OCI-LY3 (cell line): ENCODE data around the gene APOC1.
"Not testable (repeated sequence)": the region's sequence is repeated elsewhere in the genome, so short reads cannot be mapped to it uniquely, and the experiment has no call there.

ENCODE experiments used
- H2AFZ ChIP-seq: fragments of 200-600, 300-600 bp; shearing (Covaris generic); 2 replicates; pipeline ENCODE4 v1.6.0; 2014; ENCODE audit warnings: antibody characterized with exemption, low read depth, low read length
- H3K27ac ChIP-seq: fragments of 200-600, 300-600 bp; sonication (generic); 2 replicates; pipeline ENCODE4 v1.5.1; 2014; ENCODE audit warnings: mild to moderate bottlenecking, low read length, moderate library complexity, mixed read lengths
- H3K27me3 ChIP-seq: fragments of 200-600, 300-600 bp; sonication (generic); 2 replicates; pipeline ENCODE4 v1.6.1; 2014; ENCODE audit warnings: low read depth, low read length, mixed read lengths
- H3K36me3 ChIP-seq: fragments of 200-600, 300-600 bp; sonication (generic); replicated peaks from 2 replicates; pipeline ENCODE3; 2014; ENCODE audit warnings: low read depth, low read length, mixed read lengths
- H3K4me1 ChIP-seq: fragments of 300-600, 200-600 bp; sonication (generic); 2 replicates; pipeline ENCODE4 v1.6.1; 2014; ENCODE audit warnings: low read length, mixed read lengths
- H3K4me2 ChIP-seq: fragments of 200-600, 300-600 bp; sonication (generic); 2 replicates; pipeline ENCODE4 v1.6.1; 2014; ENCODE audit warnings: low read length, mixed read lengths
- H3K4me3 ChIP-seq: fragments of 300-600, 200-600 bp; sonication (generic); 2 replicates; pipeline ENCODE4 v1.5.1; 2014; ENCODE audit warnings: antibody characterized with exemption, mild to moderate bottlenecking, low read length, moderate library complexity
- H3K79me2 ChIP-seq: fragments of 300-600, 200-600 bp; shearing (Covaris generic); 2 replicates; pipeline ENCODE4 v1.6.1; 2014; ENCODE audit warnings: mild to moderate bottlenecking, low read length, mixed read lengths
- H3K9ac ChIP-seq: fragments of 300-600, 200-600 bp; shearing (Covaris generic); 2 replicates; pipeline ENCODE4 v1.6.0; 2014; ENCODE audit warnings: mild to moderate bottlenecking, low read length, moderate library complexity
- H3K9me3 ChIP-seq: fragments of 200-600, 300-600 bp; shearing (Covaris generic); 2 replicates; pipeline ENCODE4 v1.6.1; 2014; ENCODE audit warnings: low read length, mixed read lengths; ENCODE audit not compliant: insufficient read depth
- H4K20me1 ChIP-seq: fragments of 200-600, 300-600 bp; sonication (generic); 2 replicates; pipeline ENCODE4 v1.6.1; 2016; ENCODE audit warnings: low read length, mixed read lengths; ENCODE audit not compliant: insufficient read depth
- CTCF ChIP-seq: fragments of 200-600, 300-600 bp; sonication (generic); IDR thresholded peaks from 2 replicates; pipeline ENCODE4 v1.5.1; 2014; ENCODE audit warnings: antibody characterized with exemption, low read length, low read depth
- EZH2phosphoT487 ChIP-seq: fragments of 200-600 bp; shearing (Covaris generic); IDR thresholded peaks from 2 replicates; pipeline ENCODE4 v1.6.1; 2018; ENCODE audit warnings: antibody characterized with exemption, mixed run types, low read depth

Gene APOC1

GRCh38 chr19:44914433-44915206, at the start of gene APOC1:
TSS of gene APOC1 (plus strand) at chr19:44914608. CDS start at chr19:44914892, 284 bp downstream.
- H3K27me3 ChIP-seq, H3K36me3 ChIP-seq, H4K20me1 ChIP-seq, H3K9me3 ChIP-seq, H3K79me2 ChIP-seq: not testable (repeated sequence)
- Histone ChIP-seq H3K4me1 (peaks cover 21% of the 10 kb centered on the region), H2AFZ (peak within 1 kb of the TSS; percentile 89), H3K27ac (peak within 1 kb of the TSS; percentile 48), H3K4me3 (peak within 1 kb of the TSS; percentile 74), H3K4me2 (peak within 1 kb of the TSS; percentile 85), H3K9ac (peak within 1 kb of the TSS; percentile 81)

GRCh38 chr19:44865196-44865767, 49.1 kb upstream of the APOC1 start:
- peaks cover 7% of the 10 kb centered on the region; the same call in 1 of the 2 replicates for H3K27me3 ChIP-seq
- TF ChIP-seq EZH2phosphoT487 (no peak), CTCF (no peak)
- H2AFZ ChIP-seq = no peak overlapping the region
- H4K20me1 ChIP-seq = no peaks in the 10 kb centered on the region
- no peak overlapping the region for H3K9ac ChIP-seq
- H3K9me3 ChIP-seq = no peaks in the 10 kb centered on the region
- no peak overlapping the region for H3K27ac ChIP-seq
- H3K4me2 ChIP-seq = no peak overlapping the region
- H3K36me3 ChIP-seq = no peaks in the 10 kb centered on the region
- no peaks in the 10 kb centered on the region for H3K79me2 ChIP-seq
- H3K4me1 ChIP-seq = no peaks in the 10 kb centered on the region
- no peak overlapping the region for H3K4me3 ChIP-seq

- Histone ChIP-seq H3K4me2 (no peak overlapping the region), H3K9ac (no peak overlapping the region), H3K27me3 (no peaks in the 10 kb centered on the region; the same call in none of the 2 replicates), H3K4me3 (no peak overlapping the region), H3K79me2 (no peaks in the 10 kb centered on the region), H3K36me3 (no peaks in the 10 kb centered on the region), H3K9me3 (no peaks in the 10 kb centered on the region), H3K27ac (no peak overlapping the region), H2AFZ (no peak overlapping the region), H3K4me1 (no peaks in the 10 kb centered on the region), H4K20me1 (no peaks in the 10 kb centered on the region)
- TF ChIP-seq EZH2phosphoT487 = no peak
- TF ChIP-seq CTCF = no peak
These were observed 47.7 kb upstream of the APOC1 start for GRCh38 chr19:44866664-44867063.

- H3K27ac ChIP-seq = no peak overlapping the region
- no peaks in the 10 kb centered on the region; the same call in none of the 2 replicates for H3K27me3 ChIP-seq
- H2AFZ ChIP-seq = no peak overlapping the region
- no peaks in the 10 kb centered on the region for H3K4me1 ChIP-seq
- no peak overlapping the region for H3K9ac ChIP-seq
- H3K79me2 ChIP-seq = no peaks in the 10 kb centered on the region
- H3K4me2 ChIP-seq = no peak overlapping the region
- H3K36me3 ChIP-seq = no peaks in the 10 kb centered on the region
- TF ChIP-seq EZH2phosphoT487 (no peak), CTCF (no peak)
- H3K9me3 ChIP-seq = no peaks in the 10 kb centered on the region
- H4K20me1 ChIP-seq = no peaks in the 10 kb centered on the region
- H3K4me3 ChIP-seq = no peak overlapping the region
These were observed 46.8 kb upstream of the APOC1 start for GRCh38 chr19:44867578-44867977.
